ENCODE measurements around the gene TMBIM1.

DNA sequence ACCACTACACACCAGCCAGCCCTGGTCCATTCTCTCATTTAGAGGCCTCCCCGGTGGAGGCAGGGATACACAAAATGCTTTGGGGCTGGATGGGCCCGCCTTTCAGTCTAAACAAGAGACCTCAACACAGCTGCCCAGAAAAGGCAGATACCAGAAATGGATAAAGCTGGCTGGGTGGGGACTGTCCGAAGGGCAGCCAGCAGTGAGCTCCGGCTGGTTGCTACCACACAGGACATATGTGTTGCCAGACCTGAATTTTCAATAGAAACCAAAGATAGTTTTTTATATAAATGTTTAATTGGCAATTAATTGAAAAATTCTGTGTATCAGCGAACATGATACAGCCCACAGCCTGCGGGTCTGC is 30.1 kb downstream of the TMBIM1 start:
- TF ChIP-seq, protein P1, sequence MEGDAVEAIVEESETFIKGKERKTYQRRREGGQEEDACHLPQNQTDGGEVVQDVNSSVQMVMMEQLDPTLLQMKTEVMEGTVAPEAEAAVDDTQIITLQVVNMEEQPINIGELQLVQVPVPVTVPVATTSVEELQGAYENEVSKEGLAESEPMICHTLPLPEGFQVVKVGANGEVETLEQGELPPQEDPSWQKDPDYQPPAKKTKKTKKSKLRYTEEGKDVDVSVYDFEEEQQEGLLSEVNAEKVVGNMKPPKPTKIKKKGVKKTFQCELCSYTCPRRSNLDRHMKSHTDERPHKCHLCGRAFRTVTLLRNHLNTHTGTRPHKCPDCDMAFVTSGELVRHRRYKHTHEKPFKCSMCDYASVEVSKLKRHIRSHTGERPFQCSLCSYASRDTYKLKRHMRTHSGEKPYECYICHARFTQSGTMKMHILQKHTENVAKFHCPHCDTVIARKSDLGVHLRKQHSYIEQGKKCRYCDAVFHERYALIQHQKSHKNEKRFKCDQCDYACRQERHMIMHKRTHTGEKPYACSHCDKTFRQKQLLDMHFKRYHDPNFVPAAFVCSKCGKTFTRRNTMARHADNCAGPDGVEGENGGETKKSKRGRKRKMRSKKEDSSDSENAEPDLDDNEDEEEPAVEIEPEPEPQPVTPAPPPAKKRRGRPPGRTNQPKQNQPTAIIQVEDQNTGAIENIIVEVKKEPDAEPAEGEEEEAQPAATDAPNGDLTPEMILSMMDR (IDR thresholded peaks at IDR 0.05) = no peak
- TF ChIP-seq POLR2A (IDR thresholded peaks at IDR 0.05) = no peak

Measured in thyroid gland (tissue), 4 donors.